Measurements from ENCODE around the gene DUSP2. TPM values are rescaled to one million over a fixed set of nuclear protein-coding genes. Genes with fewer than 3 reads are reported as not detected.

The DUSP2 gene
- polyA plus RNA-seq (ENCODE audit: insufficient read length in 4 of 4), result 1 to 10 TPM; 4.0 to 6.2 (median 4.7) TPM

- DNase-seq (ENCODE audit: low read depth in 4 of 4, low spot score in 2 of 4), result no peak
Measured at GRCh38 chr2:96145036-96145847, at the start of gene DUSP2. Gene DUSP2 (minus strand): TSS chr2:96145440. CDS start chr2:96145354, 86 bp downstream.

DNA sequence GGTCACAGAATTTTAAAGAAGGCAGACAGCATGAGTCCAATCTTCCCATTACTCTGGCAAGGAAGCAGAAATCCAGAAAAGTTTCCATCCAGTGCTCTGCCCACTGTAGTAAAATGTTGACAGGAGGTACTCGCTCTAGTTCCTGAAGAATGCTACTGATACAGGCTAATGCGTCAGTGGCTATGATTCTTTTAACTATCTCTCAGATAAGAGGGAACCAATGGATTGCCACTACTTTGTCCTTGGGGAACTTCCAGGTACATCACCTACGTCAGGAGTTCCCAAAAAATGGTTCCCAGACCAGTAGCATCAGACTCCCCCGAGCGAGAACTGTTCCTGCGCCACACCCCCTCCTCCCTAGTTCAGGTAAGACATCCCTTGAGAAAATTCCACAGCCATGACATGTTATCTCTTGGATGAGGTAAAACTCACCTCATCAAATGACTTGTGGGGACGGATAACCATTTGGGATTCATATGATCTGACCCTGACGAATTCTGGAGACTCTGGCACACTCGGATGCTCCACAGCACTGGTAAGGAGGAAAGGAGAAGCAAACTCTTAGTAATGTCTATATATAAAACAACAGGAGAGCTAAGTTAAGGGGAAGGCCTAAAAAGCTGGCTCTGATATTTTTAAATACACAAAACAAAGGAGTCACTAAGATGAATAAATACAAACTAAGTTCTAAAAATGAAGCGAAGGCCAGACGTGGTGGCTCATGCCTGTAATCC is 46.9 kb upstream of the DUSP2 start:
- no peak for DNase-seq (ENCODE audit: low read depth in 4 of 4, low spot score in 2 of 4)

GRCh38 chr2:96188821-96189526 is 43.7 kb upstream of the DUSP2 start:
- no peak for DNase-seq (ENCODE audit: low read depth in 4 of 4, low spot score in 2 of 4)

DNA sequence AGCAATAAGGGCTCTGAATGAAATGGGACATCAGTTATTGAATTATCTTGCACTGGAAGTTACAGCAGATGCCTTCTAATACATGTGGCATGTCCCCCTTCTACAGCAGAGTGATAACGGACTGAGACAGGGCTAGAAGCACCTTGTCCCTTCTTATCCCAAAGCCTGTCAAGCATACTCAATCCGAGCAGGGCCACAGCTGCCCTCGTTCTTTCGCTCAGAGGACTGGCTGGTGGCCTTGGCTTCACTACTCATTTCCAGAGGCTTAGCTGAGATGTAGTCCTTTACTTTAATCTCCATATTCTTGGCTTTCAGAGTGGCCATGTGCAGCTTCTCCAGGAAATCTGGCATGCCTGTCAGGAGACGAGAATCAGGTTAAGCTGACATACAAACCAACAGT is 41.3 kb upstream of the DUSP2 start:
- no peak for DNase-seq (ENCODE audit: low read depth in 4 of 4, low spot score in 2 of 4)

- no peak for DNase-seq (ENCODE audit: low read depth in 4 of 4, low spot score in 2 of 4)
Measured at GRCh38 chr2:96185516-96185915, 40.3 kb upstream of the DUSP2 start.

GRCh38 chr2:96184989-96185388 is 39.7 kb upstream of the DUSP2 start:
- no peak for DNase-seq (ENCODE audit: low read depth in 4 of 4, low spot score in 2 of 4)

GRCh38 chr2:96184188-96184587 is 38.9 kb upstream of the DUSP2 start:
- no peak for DNase-seq (ENCODE audit: low read depth in 4 of 4, low spot score in 2 of 4)

DNA sequence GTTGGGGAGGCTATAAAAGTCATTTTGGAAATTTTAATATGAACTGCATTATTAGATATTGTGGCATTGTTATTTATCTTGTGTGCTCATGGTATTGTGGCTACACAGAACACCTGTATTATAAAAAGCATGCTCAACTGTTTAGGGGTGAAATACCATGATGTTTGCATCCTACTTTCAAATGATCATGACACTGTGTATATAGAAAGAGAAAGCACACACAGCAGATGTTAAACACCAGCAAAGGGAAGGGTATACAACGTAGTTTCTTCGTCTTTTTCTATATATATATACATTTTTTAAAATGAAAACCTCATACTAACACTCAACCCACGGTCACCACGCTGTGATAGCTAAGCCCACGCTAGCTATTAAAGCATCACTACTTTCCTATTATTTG is 36.3 kb upstream of the DUSP2 start:
- DNase-seq (ENCODE audit: low read depth in 4 of 4, low spot score in 2 of 4), result no peak

DNA sequence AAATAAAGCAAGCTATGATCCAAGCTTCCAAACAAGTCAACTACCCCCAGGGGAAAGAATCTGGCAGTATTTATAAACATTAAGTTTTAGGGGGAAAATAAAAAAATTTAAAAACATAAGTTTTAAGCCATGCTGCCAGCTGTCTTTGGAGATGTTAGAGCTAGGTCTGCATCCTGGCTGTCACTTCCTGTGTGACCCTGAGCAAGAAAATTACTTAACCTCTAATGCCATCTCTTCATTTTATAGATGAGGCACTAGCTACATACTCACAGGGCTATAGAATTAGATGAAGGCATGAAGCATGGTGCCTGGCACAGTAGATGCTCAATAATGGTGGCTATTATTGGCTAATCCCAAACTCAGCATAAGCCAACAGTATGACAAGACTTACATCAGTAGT is 35.3 kb upstream of the DUSP2 start:
- DNase-seq (ENCODE audit: low read depth in 4 of 4, low spot score in 2 of 4), result no peak

GRCh38 chr2:96180002-96180401 is 34.8 kb upstream of the DUSP2 start:
- no peak for DNase-seq (ENCODE audit: low read depth in 4 of 4, low spot score in 2 of 4)

- DNase-seq (ENCODE audit: low read depth in 4 of 4, low spot score in 2 of 4), result no peak
Measured at GRCh38 chr2:96176661-96177060, 31.4 kb upstream of the DUSP2 start.

- DNase-seq (ENCODE audit: low read depth in 4 of 4, low spot score in 2 of 4), result no peak
Measured at GRCh38 chr2:96175951-96176350, 30.7 kb upstream of the DUSP2 start.

- peak in 3 of 4 donors; percentile 28 to 55 (median 28) for DNase-seq (ENCODE audit: low read depth in 4 of 4, low spot score in 2 of 4)
Measured at GRCh38 chr2:96174251-96175144, 29.3 kb upstream of the DUSP2 start.

DNA sequence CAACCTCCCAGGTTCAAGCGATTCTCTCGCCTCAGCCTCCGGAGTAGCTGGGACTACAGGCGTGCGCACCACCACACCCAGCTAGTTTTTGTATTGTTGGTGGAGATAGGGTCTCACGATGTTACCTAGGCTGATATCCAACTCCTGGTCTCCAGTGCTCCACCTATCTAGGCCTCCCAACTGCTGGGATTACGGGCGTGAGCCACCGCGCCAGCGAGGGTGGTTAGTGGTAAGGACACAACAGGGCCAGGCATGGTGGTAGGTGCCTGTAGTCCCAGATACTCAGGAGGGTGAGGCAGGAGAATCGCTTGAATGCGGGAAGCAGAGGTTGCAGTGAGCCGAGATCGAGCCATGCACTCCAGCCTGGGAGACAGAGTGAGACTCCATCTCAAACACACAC is 26.6 kb upstream of the DUSP2 start:
- DNase-seq (ENCODE audit: low read depth in 4 of 4, low spot score in 2 of 4), result no peak

GRCh38 chr2:96170626-96171025 is 25.4 kb upstream of the DUSP2 start:
- DNase-seq (ENCODE audit: low read depth in 4 of 4, low spot score in 2 of 4), result no peak

DNA sequence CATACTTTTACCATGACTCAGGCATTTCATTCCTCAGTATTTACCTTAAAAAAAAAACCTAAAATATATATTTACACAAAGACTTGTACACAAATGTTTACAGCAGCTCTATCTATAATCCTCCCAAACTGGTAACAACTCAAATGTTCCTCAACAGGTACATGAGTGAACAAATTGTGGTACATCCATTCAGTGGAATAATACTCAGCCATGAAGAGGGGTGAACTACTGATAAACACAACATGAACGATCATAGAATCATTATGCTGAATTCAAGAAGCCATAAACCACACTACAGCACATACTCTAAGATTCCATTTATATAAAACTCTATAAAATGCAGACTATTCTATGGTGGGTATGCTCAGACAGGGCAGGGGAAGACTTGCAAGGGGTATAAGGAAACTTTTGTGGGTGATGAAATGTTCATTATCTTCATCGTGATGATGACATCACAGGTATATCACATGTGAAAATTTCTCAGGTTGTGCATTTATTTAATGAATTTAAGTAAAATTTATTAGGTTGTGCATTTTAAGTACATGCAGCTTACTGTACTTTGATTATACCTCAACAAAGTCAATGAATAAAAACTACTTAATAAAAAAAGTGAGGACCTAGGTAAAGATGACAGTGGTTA is 24.7 kb upstream of the DUSP2 start:
- DNase-seq (ENCODE audit: low read depth in 4 of 4, low spot score in 2 of 4), result no peak

- DNase-seq (ENCODE audit: low read depth in 4 of 4, low spot score in 2 of 4), result no peak
Measured at GRCh38 chr2:96167407-96168013, 22.3 kb upstream of the DUSP2 start.

DNA sequence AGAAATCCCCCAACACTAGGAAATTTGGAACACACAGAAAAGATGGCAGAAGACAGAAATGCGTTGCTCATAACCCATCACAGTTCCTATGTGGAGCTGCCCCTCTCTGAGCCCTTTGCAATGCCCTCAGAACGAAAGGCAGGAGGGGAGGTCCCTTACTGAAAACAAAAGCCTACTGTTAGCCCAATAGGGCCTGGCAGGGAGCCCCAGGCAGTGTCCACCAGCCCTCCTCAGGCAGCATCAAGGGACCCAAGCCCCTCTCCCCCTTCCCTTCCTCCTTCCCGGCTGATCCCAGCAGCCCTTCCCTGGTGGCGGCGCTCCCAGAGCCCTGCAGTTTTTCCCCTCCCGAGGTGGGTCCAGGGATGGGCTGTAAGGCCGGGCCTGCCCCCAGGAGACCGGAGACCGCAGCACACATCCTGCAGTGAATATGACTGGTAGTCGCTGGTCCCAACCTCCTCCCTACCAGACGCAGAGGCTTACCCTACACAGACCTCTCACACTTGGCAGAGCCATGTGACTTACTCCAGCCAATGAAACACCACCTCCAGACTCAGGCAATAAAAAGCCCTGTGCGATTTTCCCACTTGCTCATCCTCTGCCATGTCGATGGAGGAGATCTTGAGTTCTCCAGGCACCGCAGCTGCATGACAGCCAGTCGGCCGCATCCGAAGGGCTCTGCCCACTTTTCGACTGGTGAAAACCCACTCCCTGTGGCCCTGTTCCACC is 19.4 kb upstream of the DUSP2 start:
- DNase-seq (ENCODE audit: low read depth in 4 of 4, low spot score in 2 of 4), result no peak
